ENCODE results near the gene SKI.

GRCh38 chr1:2209400-2210083, 18.6 kb upstream of the SKI start:
- TF ChIP-seq POLR2A (IDR thresholded peaks at IDR 0.05; ENCODE audit: control extremely low read depth in 1 of 2, low read depth in 2 of 2, low read length in 2 of 2), result no peak
- no peak for TF ChIP-seq HDAC2 (IDR thresholded peaks at IDR 0.05; ENCODE audit: borderline replicate concordance in 1 of 2, low read depth in 2 of 2, low read length in 2 of 2)

Data from H1 (cell line).